ENCODE data around the gene FUT7.

DNA sequence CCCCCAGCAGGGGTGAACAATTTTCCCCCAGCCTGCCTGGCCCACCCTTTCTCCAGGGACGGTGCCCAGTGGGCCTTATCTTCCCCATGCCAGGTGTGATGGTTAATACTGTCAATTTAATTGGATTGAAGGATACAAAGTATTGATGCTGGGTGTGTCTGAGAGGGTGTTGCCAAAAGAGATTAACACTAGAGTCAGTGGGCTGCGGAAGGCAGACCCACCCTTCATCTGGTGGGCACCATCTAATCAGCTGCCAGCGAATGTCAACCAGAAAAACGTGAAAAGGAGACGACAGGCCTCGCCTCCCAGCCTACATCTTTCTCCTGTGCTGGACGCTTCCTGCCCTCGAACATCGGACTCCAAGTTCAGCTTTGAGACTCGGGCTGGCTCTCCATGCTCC lies 5.6 kb upstream of the FUT7 start:
- TF ChIP-seq, protein P1, sequence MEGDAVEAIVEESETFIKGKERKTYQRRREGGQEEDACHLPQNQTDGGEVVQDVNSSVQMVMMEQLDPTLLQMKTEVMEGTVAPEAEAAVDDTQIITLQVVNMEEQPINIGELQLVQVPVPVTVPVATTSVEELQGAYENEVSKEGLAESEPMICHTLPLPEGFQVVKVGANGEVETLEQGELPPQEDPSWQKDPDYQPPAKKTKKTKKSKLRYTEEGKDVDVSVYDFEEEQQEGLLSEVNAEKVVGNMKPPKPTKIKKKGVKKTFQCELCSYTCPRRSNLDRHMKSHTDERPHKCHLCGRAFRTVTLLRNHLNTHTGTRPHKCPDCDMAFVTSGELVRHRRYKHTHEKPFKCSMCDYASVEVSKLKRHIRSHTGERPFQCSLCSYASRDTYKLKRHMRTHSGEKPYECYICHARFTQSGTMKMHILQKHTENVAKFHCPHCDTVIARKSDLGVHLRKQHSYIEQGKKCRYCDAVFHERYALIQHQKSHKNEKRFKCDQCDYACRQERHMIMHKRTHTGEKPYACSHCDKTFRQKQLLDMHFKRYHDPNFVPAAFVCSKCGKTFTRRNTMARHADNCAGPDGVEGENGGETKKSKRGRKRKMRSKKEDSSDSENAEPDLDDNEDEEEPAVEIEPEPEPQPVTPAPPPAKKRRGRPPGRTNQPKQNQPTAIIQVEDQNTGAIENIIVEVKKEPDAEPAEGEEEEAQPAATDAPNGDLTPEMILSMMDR (IDR thresholded peaks at IDR 0.05; ENCODE audit: low read length), result no peak
- TF ChIP-seq EZH2 (IDR thresholded peaks at IDR 0.05; ENCODE audit: borderline replicate concordance, low read length), result no peak
